A673 (cell line): ENCODE results near the gene SNRNP40.

ENCODE experiments used
- CTCF ChIP-seq: fragments of 300-800, 200-600 bp; sonication (generic); conservative IDR thresholded peaks from 2 replicates; pipeline ENCODE4 v1.5.1; 2017; ENCODE audit warnings: low read depth, mild to moderate bottlenecking, antibody characterized with exemption, low read length, moderate library complexity, mixed read lengths
- EZH2 ChIP-seq: fragments of 200-600 bp; sonication (generic); IDR thresholded peaks from 2 replicates; pipeline ENCODE4 v1.6.1; 2017; ENCODE audit warnings: borderline replicate concordance, low read depth, mild to moderate bottlenecking, mixed read lengths, antibody characterized with exemption, low read length; ENCODE audit not compliant: poor library complexity, severe bottlenecking

- TF ChIP-seq CTCF, result no peak
- TF ChIP-seq EZH2, result no peak
Measured at GRCh38 chr1:31238986-31239613, 57.5 kb downstream of the SNRNP40 start.
